Trophoblast cell (in vitro differentiated cells and primary cell): Measurements from ENCODE around the gene ENTREP1.

Source experiments
- DNase-seq, 2 donors: peaks; one replicate each; pipeline ENCODE4 v3.0.0-alpha.2; 2016
- H2AFZ ChIP-seq: 2 replicates; pipeline ENCODE4 v1.6.1; 2013; ENCODE audit warnings: low read length, moderate library complexity, mild to moderate bottlenecking; ENCODE audit not compliant: insufficient read depth, poor library complexity
- H2AK5ac ChIP-seq: 2 replicates; pipeline ENCODE4 v1.6.1; 2013; ENCODE audit warnings: mild to moderate bottlenecking, low read length
- H2BK120ac ChIP-seq: 2 replicates; pipeline ENCODE4 v1.6.1; 2013; ENCODE audit warnings: low read length, mild to moderate bottlenecking, moderate library complexity; ENCODE audit not compliant: insufficient read depth, poor library complexity
- H2BK12ac ChIP-seq: 2 replicates; pipeline ENCODE4 v1.6.1; 2013; ENCODE audit warnings: mild to moderate bottlenecking, low read length, moderate library complexity
- H2BK5ac ChIP-seq: 2 replicates; pipeline ENCODE4 v1.6.1; 2013; ENCODE audit warnings: low read length, low read depth, moderate library complexity, mild to moderate bottlenecking; ENCODE audit not compliant: poor library complexity
- H3K14ac ChIP-seq: 2 replicates; pipeline ENCODE4 v1.6.1; 2013; ENCODE audit warnings: mild to moderate bottlenecking, low read length
- H3K18ac ChIP-seq: 2 replicates; pipeline ENCODE4 v1.6.1; 2013; ENCODE audit warnings: mild to moderate bottlenecking, low read length
- H3K23ac ChIP-seq: 2 replicates; pipeline ENCODE4 v1.6.1; 2013; ENCODE audit warnings: low read length
- H3K27ac ChIP-seq: 2 replicates; pipeline ENCODE4 v1.5.1; 2013; ENCODE audit warnings: low read depth, mild to moderate bottlenecking, inconsistent platforms, low read length, moderate library complexity
- H3K27me3 ChIP-seq: 2 replicates; pipeline ENCODE4 v1.6.1; 2013; ENCODE audit warnings: inconsistent platforms, mild to moderate bottlenecking, low read length, moderate library complexity; ENCODE audit not compliant: insufficient read depth
- H3K36me3 ChIP-seq, 2 experiments: 1 replicate in 1 of 2; 2 replicates in 1 of 2; pipeline ENCODE4 v1.6.1; 2013; ENCODE audit warnings: low read length in 2 of 2, mild to moderate bottlenecking in 2 of 2, moderate library complexity in 1 of 2; ENCODE audit not compliant: insufficient read depth in 2 of 2, control insufficient read depth in 1 of 2
- H3K4ac ChIP-seq: 2 replicates; pipeline ENCODE4 v1.6.1; 2013; ENCODE audit warnings: low read depth, mild to moderate bottlenecking, low read length, moderate library complexity
- H3K4me1 ChIP-seq, 2 experiments: 1 replicate in 1 of 2; 2 replicates in 1 of 2; pipeline ENCODE4 v1.6.1; 2013; ENCODE audit warnings: low read length in 2 of 2, mild to moderate bottlenecking in 2 of 2, moderate library complexity in 1 of 2; ENCODE audit not compliant: insufficient read depth in 2 of 2, control insufficient read depth in 1 of 2
- H3K4me2 ChIP-seq: 2 replicates; pipeline ENCODE4 v1.6.1; 2013; ENCODE audit warnings: inconsistent platforms, mild to moderate bottlenecking, low read length, moderate library complexity
- H3K4me3 ChIP-seq: 2 replicates; pipeline ENCODE4 v1.5.1; 2013; ENCODE audit warnings: mild to moderate bottlenecking, low read depth, low read length, inconsistent platforms
- H3K79me1 ChIP-seq: one replicate; pipeline ENCODE4 v1.6.1; 2013; ENCODE audit warnings: low read length
- H3K79me2 ChIP-seq: 2 replicates; pipeline ENCODE4 v1.6.1; 2013; ENCODE audit warnings: low read length, mild to moderate bottlenecking; ENCODE audit not compliant: control insufficient read depth, insufficient read depth, poor library complexity
- H3K9ac ChIP-seq: 2 replicates; pipeline ENCODE4 v1.6.1; 2013; ENCODE audit warnings: mild to moderate bottlenecking, low read length
- H3K9me3 ChIP-seq: 2 replicates; pipeline ENCODE4 v1.6.1; 2013; ENCODE audit warnings: low read depth, mild to moderate bottlenecking, control low read depth, inconsistent platforms, low read length; ENCODE audit not compliant: insufficient read depth
- H4K12ac ChIP-seq: 2 replicates; pipeline ENCODE4 v1.6.1; 2013; ENCODE audit warnings: low read depth, mild to moderate bottlenecking, low read length, moderate library complexity
- H4K8ac ChIP-seq: 2 replicates; pipeline ENCODE4 v1.6.1; 2013; ENCODE audit warnings: low read depth, mild to moderate bottlenecking, low read length, moderate library complexity
- H4K91ac ChIP-seq: one replicate; pipeline ENCODE4 v1.6.1; 2013; ENCODE audit warnings: low read depth, mild to moderate bottlenecking, low read length, moderate library complexity
- WGBS: extraction: QIAGEN DNeasy Blood & Tissue Kit; methylation state at CpG from one replicate; pipeline ENCODE4 v1.1.7; 2013; ENCODE audit warnings: missing lambda C conversion rate; ENCODE audit not compliant: insufficient read length, insufficient coverage; ENCODE audit errors: extremely low coverage; 5-methylcytosine and 5-hydroxymethylcytosine counted together

Gene ENTREP1

DNA sequence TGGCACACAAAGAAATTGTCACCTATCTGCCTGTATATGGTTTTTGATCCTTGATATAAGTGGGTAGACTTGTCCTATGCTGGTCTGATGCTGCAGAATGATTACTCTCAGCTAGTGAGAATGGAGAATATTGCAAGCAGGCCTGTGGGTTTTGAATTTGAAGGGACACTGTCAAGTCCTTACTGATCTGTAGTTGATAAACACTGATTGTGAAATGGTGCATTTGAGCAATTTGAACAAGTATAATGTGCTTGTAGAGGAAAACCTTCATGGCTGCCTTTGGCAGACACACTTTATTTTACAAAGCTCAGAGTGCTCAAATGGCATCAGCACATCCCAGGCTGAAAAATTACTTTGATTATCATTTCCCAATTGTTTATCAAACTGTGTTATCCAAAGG is 9.3 kb downstream of the ENTREP1 start:
- H3K4me3 ChIP-seq: no peak overlapping the region
- no peak overlapping the region for H3K4ac ChIP-seq
- no peaks in the 10 kb centered on the region for H3K9me3 ChIP-seq
- no peak overlapping the region for H3K4me2 ChIP-seq
- DNase-seq: peak in 1 of 2 donors; percentile 67
- no peak overlapping the region for H3K18ac ChIP-seq
- H4K12ac ChIP-seq: no peak overlapping the region
- H2BK120ac ChIP-seq: no peak overlapping the region
- H2BK12ac ChIP-seq: no peak overlapping the region
- H3K36me3 ChIP-seq: no peaks in the 10 kb centered on the region
- no peak overlapping the region for H3K23ac ChIP-seq
- no peak overlapping the region for H4K91ac ChIP-seq
- H2BK5ac ChIP-seq: no peak overlapping the region
- H4K8ac ChIP-seq: no peak overlapping the region
- no peak overlapping the region for H2AK5ac ChIP-seq
- H3K4me1 ChIP-seq: peaks cover 0 to 2% of the 10 kb centered on the region in 2 experiments
- no peak overlapping the region for H3K27ac ChIP-seq
- H2AFZ ChIP-seq: no peak overlapping the region
- no peak overlapping the region for H3K9ac ChIP-seq
- no peaks in the 10 kb centered on the region for H3K27me3 ChIP-seq
- no peaks in the 10 kb centered on the region for H3K79me2 ChIP-seq
- no peak overlapping the region for H3K14ac ChIP-seq
- H3K79me1 ChIP-seq: no peaks in the 10 kb centered on the region

DNA sequence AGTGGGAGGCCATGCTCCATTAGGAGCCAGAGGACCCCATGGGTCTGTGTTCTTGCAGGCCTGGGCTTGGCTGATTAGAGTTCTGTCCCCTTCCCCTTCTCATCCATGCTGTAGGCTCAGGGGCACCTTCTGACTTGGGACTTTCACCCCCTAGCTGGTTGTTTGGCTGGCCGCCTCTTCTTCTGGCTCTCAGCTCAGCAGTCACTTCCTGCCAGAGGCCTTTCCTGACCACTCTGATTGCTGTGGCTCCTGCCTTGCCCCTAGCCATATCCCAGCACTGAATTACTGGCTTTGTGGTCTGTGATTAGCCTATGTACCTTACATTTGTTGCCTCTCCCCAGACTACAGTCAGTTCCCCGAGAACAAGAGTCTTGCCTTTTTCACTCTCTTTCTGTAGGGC is 14.6 kb downstream of the ENTREP1 start:
- no peak overlapping the region for H3K14ac ChIP-seq
- H2BK5ac ChIP-seq: no peak overlapping the region
- no peak overlapping the region for H3K23ac ChIP-seq
- H3K4ac ChIP-seq: no peak overlapping the region
- H2BK12ac ChIP-seq: no peak overlapping the region
- no peak overlapping the region for H2AFZ ChIP-seq
- H2BK120ac ChIP-seq: no peak overlapping the region
- no peaks in the 10 kb centered on the region for H3K79me2 ChIP-seq
- H3K79me1 ChIP-seq: no peaks in the 10 kb centered on the region
- DNase-seq: no peak
- H3K18ac ChIP-seq: no peak overlapping the region
- no peak overlapping the region for H3K27ac ChIP-seq
- H4K8ac ChIP-seq: no peak overlapping the region
- no peak overlapping the region for H3K4me2 ChIP-seq
- no peak overlapping the region for H4K12ac ChIP-seq
- no peak overlapping the region for H4K91ac ChIP-seq
- no peak overlapping the region for H3K4me3 ChIP-seq
- peaks cover 3 to 5% of the 10 kb centered on the region in 2 experiments for H3K4me1 ChIP-seq
- H3K27me3 ChIP-seq: no peaks in the 10 kb centered on the region
- H3K9me3 ChIP-seq: no peaks in the 10 kb centered on the region
- H3K36me3 ChIP-seq: no peaks in the 10 kb centered on the region
- WGBS: no CpG with 5 or more reads among the region's 2 CpGs
- no peak overlapping the region for H3K9ac ChIP-seq
- no peak overlapping the region for H2AK5ac ChIP-seq

DNA sequence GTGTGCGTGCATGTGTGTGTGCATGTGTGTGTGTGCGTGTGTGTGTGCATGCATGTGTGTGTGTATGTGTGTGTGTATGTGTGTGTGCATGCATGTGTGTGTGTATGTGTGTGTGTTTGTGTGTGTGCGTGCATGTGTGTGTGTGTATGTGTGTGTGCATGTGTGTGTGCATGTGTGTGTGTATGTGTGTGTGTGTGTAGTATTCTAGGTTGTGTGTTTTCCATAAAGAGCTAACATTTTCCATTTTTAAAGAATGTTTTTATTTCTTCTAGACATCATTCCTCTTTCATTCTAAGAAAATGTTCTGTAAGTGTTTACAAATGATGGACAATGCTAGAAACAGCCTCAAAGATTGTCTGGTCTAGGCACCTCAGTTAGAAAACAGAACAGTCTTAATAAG is 15.6 kb downstream of the ENTREP1 start:
- H3K4ac ChIP-seq: no peak overlapping the region
- WGBS: no CpG with 5 or more reads among the region's 3 CpGs

DNA sequence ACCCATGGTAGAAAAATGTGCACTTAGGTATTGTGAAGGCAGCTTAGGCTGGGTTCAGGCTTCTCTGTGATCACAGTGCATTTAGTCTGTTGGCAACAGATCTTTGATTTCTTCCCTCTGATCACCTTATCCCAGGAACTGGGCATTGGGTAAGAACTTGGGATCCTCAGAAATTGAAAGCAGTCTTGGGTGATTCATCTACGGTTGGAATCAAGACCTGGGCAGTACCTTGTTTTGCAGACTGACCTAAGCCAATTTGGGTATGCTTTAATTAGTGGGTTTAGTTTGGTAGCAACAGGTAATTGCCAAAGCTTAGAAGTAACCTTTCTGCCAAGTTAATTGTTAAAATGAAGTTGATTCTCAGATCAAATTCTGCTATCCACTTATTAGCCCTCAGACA is 17.8 kb downstream of the ENTREP1 start:
- Histone ChIP-seq H4K91ac (no peak overlapping the region), H3K4me1 (peaks cover 8 to 13% of the 10 kb centered on the region in 2 experiments), H3K4ac (no peak overlapping the region), H4K12ac (no peak overlapping the region), H2AFZ (no peak overlapping the region), H3K79me2 (no peaks in the 10 kb centered on the region), H2BK12ac (no peak overlapping the region), H3K4me2 (no peak overlapping the region), H3K18ac (no peak overlapping the region), H3K9me3 (no peaks in the 10 kb centered on the region), H2AK5ac (no peak overlapping the region), H3K36me3 (no peaks in the 10 kb centered on the region), H3K4me3 (no peak overlapping the region), H3K79me1 (peaks cover 5% of the 10 kb centered on the region), H3K23ac (no peak overlapping the region), H3K14ac (no peak overlapping the region), H3K27ac (no peak overlapping the region), H3K27me3 (no peaks in the 10 kb centered on the region), H2BK5ac (no peak overlapping the region), H2BK120ac (no peak overlapping the region), H4K8ac (no peak overlapping the region), H3K9ac (no peak overlapping the region)
- peak in 1 of 2 donors; percentile 23 for DNase-seq
- no CpG with 5 or more reads among the region's 1 CpG for WGBS

More for the DNA sequence above, 15.6 kb downstream of the ENTREP1 start:
- DNase-seq: no peak
- Histone ChIP-seq H4K91ac (no peak overlapping the region), H3K23ac (no peak overlapping the region), H2BK120ac (no peak overlapping the region), H3K36me3 (no peaks in the 10 kb centered on the region), H2AFZ (no peak overlapping the region), H3K18ac (no peak overlapping the region), H3K79me2 (no peaks in the 10 kb centered on the region), H2BK5ac (no peak overlapping the region), H3K14ac (no peak overlapping the region), H3K27ac (no peak overlapping the region), H3K27me3 (no peaks in the 10 kb centered on the region), H3K9ac (no peak overlapping the region), H3K4me2 (no peak overlapping the region), H2AK5ac (no peak overlapping the region), H4K12ac (no peak overlapping the region), H2BK12ac (no peak overlapping the region), H4K8ac (no peak overlapping the region), H3K9me3 (no peaks in the 10 kb centered on the region), H3K4me3 (peak overlapping the region; percentile 56), H3K4me1 (peaks cover 4 to 6% of the 10 kb centered on the region in 2 experiments), H3K79me1 (no peaks in the 10 kb centered on the region)
